ENCODE data around the gene USH2A.

DNA sequence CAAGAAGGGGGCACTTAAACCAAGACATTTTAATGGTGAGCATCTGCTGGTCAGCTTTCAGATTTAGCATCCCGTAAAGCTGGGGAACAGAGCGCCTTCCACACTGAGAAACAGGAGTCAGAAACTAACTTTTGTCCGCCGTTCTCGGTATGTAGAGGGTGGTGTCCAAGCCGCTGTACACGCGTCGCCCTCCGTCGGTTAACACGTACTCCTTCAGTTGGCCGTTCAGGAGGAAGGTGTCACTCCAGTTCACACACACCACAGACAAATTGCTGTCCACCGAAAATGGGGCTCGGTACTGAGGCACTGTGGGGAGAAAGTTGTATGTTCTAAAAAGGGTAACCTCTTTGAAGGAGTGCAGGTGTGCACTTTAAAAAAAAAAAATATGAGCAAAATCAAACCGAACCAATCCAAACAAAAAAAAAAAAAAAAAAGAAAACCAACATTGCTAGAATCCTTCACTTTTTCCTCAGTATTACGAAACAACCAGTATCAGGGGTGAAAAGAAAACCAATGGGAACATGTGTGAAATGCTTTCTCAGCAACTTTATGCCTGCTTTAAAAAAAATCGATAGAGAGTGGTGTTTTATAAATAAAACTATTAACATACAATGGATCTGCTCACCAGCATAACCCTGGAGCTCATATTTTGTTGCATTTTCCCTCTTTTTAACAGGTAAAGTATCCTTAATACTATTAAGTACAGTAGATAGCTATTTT lies 782.7 kb downstream of the USH2A start:
- no peak for TF ChIP-seq POLR2AphosphoS5 (IDR thresholded peaks at IDR 0.05)
- TF ChIP-seq, protein P1, sequence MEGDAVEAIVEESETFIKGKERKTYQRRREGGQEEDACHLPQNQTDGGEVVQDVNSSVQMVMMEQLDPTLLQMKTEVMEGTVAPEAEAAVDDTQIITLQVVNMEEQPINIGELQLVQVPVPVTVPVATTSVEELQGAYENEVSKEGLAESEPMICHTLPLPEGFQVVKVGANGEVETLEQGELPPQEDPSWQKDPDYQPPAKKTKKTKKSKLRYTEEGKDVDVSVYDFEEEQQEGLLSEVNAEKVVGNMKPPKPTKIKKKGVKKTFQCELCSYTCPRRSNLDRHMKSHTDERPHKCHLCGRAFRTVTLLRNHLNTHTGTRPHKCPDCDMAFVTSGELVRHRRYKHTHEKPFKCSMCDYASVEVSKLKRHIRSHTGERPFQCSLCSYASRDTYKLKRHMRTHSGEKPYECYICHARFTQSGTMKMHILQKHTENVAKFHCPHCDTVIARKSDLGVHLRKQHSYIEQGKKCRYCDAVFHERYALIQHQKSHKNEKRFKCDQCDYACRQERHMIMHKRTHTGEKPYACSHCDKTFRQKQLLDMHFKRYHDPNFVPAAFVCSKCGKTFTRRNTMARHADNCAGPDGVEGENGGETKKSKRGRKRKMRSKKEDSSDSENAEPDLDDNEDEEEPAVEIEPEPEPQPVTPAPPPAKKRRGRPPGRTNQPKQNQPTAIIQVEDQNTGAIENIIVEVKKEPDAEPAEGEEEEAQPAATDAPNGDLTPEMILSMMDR (IDR thresholded peaks at IDR 0.05) = no peak

Data from breast epithelium (tissue), 3 donors.